ENCODE results near the gene DEFB113.
"Not testable (repeated sequence)": the region's sequence is repeated elsewhere in the genome, so short reads cannot be mapped to it uniquely, and the experiment has no call there.

The DEFB113 gene

DNA sequence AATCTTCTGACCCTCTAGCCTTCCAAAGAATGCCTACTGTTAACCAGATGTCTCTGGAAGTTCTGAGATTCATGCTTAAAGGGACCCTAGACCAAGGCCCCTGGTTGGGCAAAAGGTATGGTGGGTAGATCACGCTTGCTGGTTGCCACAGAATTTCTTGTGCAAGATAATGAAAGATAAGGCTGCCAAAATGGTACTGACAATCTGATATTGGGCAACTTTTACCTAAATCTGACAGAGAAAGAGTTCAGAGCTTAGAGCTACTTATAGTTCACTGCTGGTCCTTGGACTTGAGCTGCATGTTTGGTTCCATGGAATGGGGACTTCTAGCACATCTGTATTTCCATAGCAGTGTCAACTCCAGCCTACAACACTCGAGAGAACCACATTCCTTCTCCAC, 17.5 kb downstream of the DEFB113 start:
- Mint-ChIP-seq H3K9me3 (ENCODE audit: low read depth) (peaks cover 4% of the 10 kb centered on the region), H3K4me1 (ENCODE audit: low read depth) (no peaks in the 10 kb centered on the region), H3K36me3 (no peaks in the 10 kb centered on the region), H3K27ac (no peak overlapping the region), H3K27me3 (no peaks in the 10 kb centered on the region), H3K4me3 (no peak overlapping the region)

GRCh38 chr6:49950415-49950751, 19.0 kb downstream of the DEFB113 start:
- peaks cover 6% of the 10 kb centered on the region for H3K9me3 Mint-ChIP-seq (ENCODE audit: low read depth)
- H3K4me3 Mint-ChIP-seq, result no peak overlapping the region
- H3K27ac Mint-ChIP-seq, result no peak overlapping the region
- no peaks in the 10 kb centered on the region for H3K36me3 Mint-ChIP-seq
- H3K4me1 Mint-ChIP-seq (ENCODE audit: low read depth), result no peaks in the 10 kb centered on the region
- H3K27me3 Mint-ChIP-seq, result no peaks in the 10 kb centered on the region

DNA sequence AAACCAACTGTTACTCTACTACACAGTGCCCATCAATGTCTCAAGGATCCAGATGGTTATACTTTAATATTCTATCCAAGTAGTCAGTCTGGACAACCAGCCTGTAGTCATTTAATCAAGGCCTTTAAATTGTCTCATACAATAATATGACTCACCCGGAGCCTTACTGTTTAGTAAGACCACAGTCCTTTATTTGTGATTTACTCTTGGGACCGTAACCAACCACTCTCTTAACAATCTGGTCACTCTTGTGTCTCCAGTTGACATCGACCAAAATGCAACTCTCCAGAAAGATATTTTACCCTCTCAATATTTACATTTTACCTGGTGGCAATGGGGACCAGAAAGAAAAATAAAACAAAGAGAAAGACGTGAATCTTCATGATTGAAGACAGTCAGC, 20.4 kb downstream of the DEFB113 start:
- Mint-ChIP-seq H3K27ac (no peak overlapping the region), H3K4me3 (no peak overlapping the region), H3K27me3 (no peaks in the 10 kb centered on the region), H3K36me3 (no peaks in the 10 kb centered on the region), H3K9me3 (ENCODE audit: low read depth) (peaks cover 12% of the 10 kb centered on the region), H3K4me1 (ENCODE audit: low read depth) (no peaks in the 10 kb centered on the region)

DNA sequence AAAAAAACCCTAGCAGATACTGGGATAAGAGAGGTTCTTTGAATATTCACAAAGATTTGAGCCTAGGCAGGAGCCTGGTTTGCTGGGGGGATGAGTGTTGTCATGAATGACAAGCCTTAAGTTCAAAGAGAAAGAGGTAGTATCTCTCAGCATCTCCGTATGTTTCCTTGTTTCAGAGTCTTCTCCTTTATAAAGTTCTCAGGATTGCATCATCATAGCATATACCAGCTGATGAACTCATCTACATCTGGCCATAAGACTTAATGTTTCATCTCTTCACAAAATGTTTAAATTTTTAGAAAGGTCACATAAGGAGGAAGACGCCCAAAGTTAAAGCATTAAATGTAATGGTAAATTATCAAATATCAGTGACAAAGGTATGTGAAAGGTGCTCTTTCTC, 22.6 kb downstream of the DEFB113 start:
- Mint-ChIP-seq H3K27ac (no peak overlapping the region), H3K4me3 (no peak overlapping the region), H3K9me3 (ENCODE audit: low read depth) (peaks cover 13% of the 10 kb centered on the region), H3K4me1 (ENCODE audit: low read depth) (no peaks in the 10 kb centered on the region), H3K36me3 (no peaks in the 10 kb centered on the region), H3K27me3 (no peaks in the 10 kb centered on the region)

DNA sequence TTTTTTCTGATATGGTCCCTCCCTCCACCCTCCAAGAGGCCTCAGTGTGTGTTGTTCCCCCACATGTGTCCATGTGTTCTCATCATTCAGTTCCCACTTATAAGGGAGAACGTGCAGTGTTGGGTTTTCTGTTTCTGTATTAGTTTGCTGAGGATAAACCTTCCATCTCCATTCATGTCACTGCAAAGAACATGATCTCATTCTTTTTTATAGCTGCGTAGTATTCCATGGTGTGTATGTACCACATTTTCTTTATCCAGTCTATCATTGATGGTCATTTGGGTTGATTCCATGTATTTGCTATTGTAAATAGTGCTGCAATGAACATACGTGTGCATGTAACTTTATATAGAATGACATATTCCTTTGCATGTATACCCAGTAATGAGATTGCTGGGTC, 25.4 kb downstream of the DEFB113 start:
- H3K27me3 Mint-ChIP-seq; H3K36me3 Mint-ChIP-seq; H3K27ac Mint-ChIP-seq; H3K4me3 Mint-ChIP-seq; H3K4me1 Mint-ChIP-seq (ENCODE audit: low read depth): not testable (repeated sequence)
- peaks cover 13% of the 10 kb centered on the region for H3K9me3 Mint-ChIP-seq (ENCODE audit: low read depth)

GRCh38 chr6:49939993-49940498, 29.4 kb downstream of the DEFB113 start:
- Mint-ChIP-seq H3K4me3 (no peak overlapping the region), H3K27me3 (no peaks in the 10 kb centered on the region), H3K9me3 (ENCODE audit: low read depth) (peaks cover 7% of the 10 kb centered on the region), H3K4me1 (ENCODE audit: low read depth) (no peaks in the 10 kb centered on the region), H3K36me3 (no peaks in the 10 kb centered on the region), H3K27ac (no peak overlapping the region)

DNA sequence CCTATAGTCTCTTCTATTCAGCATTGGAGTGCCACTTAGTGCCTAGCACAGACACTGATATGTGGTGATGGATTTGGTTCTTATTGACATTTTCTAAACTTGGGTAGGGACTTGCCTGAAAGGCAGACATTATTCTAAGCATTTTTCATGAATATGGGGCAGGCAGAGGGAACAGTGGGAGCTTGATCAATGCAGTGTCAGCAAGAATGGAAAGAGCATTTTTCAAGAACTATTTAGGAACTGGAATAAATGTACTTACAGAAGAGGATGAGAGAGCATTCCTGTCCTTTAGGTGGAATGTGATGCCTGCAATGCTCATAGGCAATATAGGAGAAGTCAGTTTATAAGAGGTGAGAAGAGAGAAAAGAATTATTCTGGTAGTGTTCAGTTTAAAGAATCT, 31.6 kb downstream of the DEFB113 start:
- no peaks in the 10 kb centered on the region for H3K9me3 Mint-ChIP-seq (ENCODE audit: low read depth)
- no peaks in the 10 kb centered on the region for H3K36me3 Mint-ChIP-seq
- no peaks in the 10 kb centered on the region for H3K4me1 Mint-ChIP-seq (ENCODE audit: low read depth)
- no peak overlapping the region for H3K27ac Mint-ChIP-seq
- no peak overlapping the region for H3K4me3 Mint-ChIP-seq
- H3K27me3 Mint-ChIP-seq, result no peaks in the 10 kb centered on the region

- H3K9me3 Mint-ChIP-seq (ENCODE audit: low read depth), result no peaks in the 10 kb centered on the region
- H3K36me3 Mint-ChIP-seq, result no peaks in the 10 kb centered on the region
- H3K4me3 Mint-ChIP-seq, result no peak overlapping the region
- H3K27ac Mint-ChIP-seq, result no peak overlapping the region
- H3K27me3 Mint-ChIP-seq, result no peaks in the 10 kb centered on the region
- no peaks in the 10 kb centered on the region for H3K4me1 Mint-ChIP-seq (ENCODE audit: low read depth)
Measured at GRCh38 chr6:49937017-49937416, 32.4 kb downstream of the DEFB113 start.

DNA sequence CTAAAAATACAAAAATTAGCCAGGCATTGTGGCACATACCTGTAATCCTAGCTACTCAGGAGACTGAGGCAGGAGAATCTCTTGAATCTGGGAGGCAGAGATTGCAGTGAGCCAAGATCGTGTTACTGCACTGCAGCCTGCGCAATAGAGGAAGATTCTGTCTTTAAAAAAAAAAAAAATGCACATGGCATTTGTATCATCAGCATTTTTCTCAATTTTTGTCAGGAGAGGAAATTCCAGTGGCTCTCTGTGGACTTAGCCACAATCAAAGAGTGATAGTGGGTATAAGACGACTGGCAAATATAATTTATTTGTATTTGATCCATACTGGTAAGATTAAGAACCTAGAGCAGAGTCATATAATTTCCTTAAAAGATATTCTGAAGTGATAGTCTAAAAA, 34.0 kb downstream of the DEFB113 start:
- H3K4me1 Mint-ChIP-seq (ENCODE audit: low read depth), result no peaks in the 10 kb centered on the region
- no peaks in the 10 kb centered on the region for H3K27me3 Mint-ChIP-seq

DNA sequence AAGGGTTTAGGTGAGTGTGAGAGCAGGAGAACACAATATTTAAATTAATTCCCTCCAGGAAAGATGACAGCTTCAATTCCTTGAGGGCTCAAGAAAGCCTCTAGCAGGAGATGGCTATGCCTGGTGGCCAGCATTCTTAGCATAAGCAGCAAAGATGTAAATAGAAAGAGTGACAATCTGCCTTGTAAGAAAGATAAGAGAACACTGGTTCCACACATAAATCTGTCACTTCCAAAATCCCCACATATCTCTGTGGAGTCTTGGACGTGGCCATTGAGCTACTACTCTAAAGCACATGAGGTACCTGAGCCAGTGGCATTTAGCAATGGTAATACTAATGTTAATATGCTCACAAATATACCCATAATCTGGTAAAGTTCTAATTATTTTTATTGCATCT, 34.7 kb downstream of the DEFB113 start:
- no peaks in the 10 kb centered on the region for H3K4me1 Mint-ChIP-seq (ENCODE audit: low read depth)
- no peak overlapping the region for H3K27ac Mint-ChIP-seq
- H3K27me3 Mint-ChIP-seq, result no peaks in the 10 kb centered on the region
- no peak overlapping the region for H3K4me3 Mint-ChIP-seq
- H3K9me3 Mint-ChIP-seq (ENCODE audit: low read depth), result no peaks in the 10 kb centered on the region
- H3K36me3 Mint-ChIP-seq, result no peaks in the 10 kb centered on the region

More for the DNA sequence above, 34.0 kb downstream of the DEFB113 start:
- no peaks in the 10 kb centered on the region for H3K9me3 Mint-ChIP-seq (ENCODE audit: low read depth)
- H3K27ac Mint-ChIP-seq, result no peak overlapping the region
- H3K36me3 Mint-ChIP-seq, result no peaks in the 10 kb centered on the region
- H3K4me3 Mint-ChIP-seq, result no peak overlapping the region

GRCh38 chr6:49933526-49933925, 35.9 kb downstream of the DEFB113 start:
- Mint-ChIP-seq H3K27me3 (no peaks in the 10 kb centered on the region), H3K4me1 (ENCODE audit: low read depth) (no peaks in the 10 kb centered on the region), H3K36me3 (no peaks in the 10 kb centered on the region), H3K4me3 (no peak overlapping the region), H3K27ac (no peak overlapping the region), H3K9me3 (ENCODE audit: low read depth) (no peaks in the 10 kb centered on the region)

DNA sequence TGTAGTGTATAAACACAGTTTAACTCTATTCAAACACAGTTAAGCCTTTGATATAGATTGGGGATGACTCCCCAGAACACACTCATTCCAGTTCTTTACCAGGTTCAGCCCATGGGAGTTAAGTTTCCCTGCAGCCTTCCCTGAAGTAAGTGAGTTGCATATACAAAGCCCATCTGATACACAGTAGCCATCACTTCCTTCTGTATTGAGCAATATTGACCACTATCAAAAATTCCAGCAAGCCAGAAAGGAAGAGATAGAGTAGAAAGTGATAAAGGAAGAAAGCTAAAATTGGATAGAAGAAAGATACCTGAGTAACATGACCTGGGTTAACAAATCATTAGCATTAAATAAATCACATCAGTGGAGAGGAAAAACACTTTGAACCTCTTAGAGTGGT, 40.1 kb downstream of the DEFB113 start:
- no peak overlapping the region for H3K27ac Mint-ChIP-seq
- no peaks in the 10 kb centered on the region for H3K4me1 Mint-ChIP-seq (ENCODE audit: low read depth)
- peaks cover 4% of the 10 kb centered on the region for H3K9me3 Mint-ChIP-seq (ENCODE audit: low read depth)
- H3K4me3 Mint-ChIP-seq, result no peak overlapping the region
- no peaks in the 10 kb centered on the region for H3K36me3 Mint-ChIP-seq
- no peaks in the 10 kb centered on the region for H3K27me3 Mint-ChIP-seq

GRCh38 chr6:49923826-49924225, 45.6 kb downstream of the DEFB113 start:
- H3K27ac Mint-ChIP-seq, result no peak overlapping the region
- H3K27me3 Mint-ChIP-seq, result no peaks in the 10 kb centered on the region
- no peaks in the 10 kb centered on the region for H3K4me1 Mint-ChIP-seq (ENCODE audit: low read depth)
- H3K4me3 Mint-ChIP-seq, result no peak overlapping the region
- no peaks in the 10 kb centered on the region for H3K36me3 Mint-ChIP-seq
- H3K9me3 Mint-ChIP-seq (ENCODE audit: low read depth), result peaks cover 4% of the 10 kb centered on the region

- no peaks in the 10 kb centered on the region for H3K9me3 Mint-ChIP-seq (ENCODE audit: low read depth)
- no peak overlapping the region for H3K27ac Mint-ChIP-seq
- no peaks in the 10 kb centered on the region for H3K36me3 Mint-ChIP-seq
- no peak overlapping the region for H3K4me3 Mint-ChIP-seq
- no peaks in the 10 kb centered on the region for H3K4me1 Mint-ChIP-seq (ENCODE audit: low read depth)
- H3K27me3 Mint-ChIP-seq, result no peaks in the 10 kb centered on the region
Measured at GRCh38 chr6:49919935-49920644, 49.3 kb downstream of the DEFB113 start.

GRCh38 chr6:49919261-49919660, 50.2 kb downstream of the DEFB113 start:
- Mint-ChIP-seq H3K4me1 (ENCODE audit: low read depth) (no peaks in the 10 kb centered on the region), H3K36me3 (no peaks in the 10 kb centered on the region), H3K4me3 (no peak overlapping the region)

GRCh38 chr6:49918787-49919186, 50.6 kb downstream of the DEFB113 start:
- Mint-ChIP-seq H3K9me3 (ENCODE audit: low read depth) (no peaks in the 10 kb centered on the region), H3K4me1 (ENCODE audit: low read depth) (no peaks in the 10 kb centered on the region), H3K4me3 (no peak overlapping the region), H3K27me3 (no peaks in the 10 kb centered on the region), H3K27ac (no peak overlapping the region), H3K36me3 (no peaks in the 10 kb centered on the region)

More at GRCh38 chr6:49919261-49919660, 50.2 kb downstream of the DEFB113 start:
- Mint-ChIP-seq H3K27ac (no peak overlapping the region), H3K27me3 (no peaks in the 10 kb centered on the region), H3K9me3 (ENCODE audit: low read depth) (no peaks in the 10 kb centered on the region)
